Erythroblast (primary cell): ENCODE data around the gene CFAP20.

Source experiments
- GATA1 ChIP-seq: IDR thresholded peaks from 2 replicates; pipeline ENCODE4 v1.6.1; 2011; ENCODE audit warnings: low read depth, mild to moderate bottlenecking, control low read depth, low read length, moderate library complexity
- POLR2A ChIP-seq: IDR thresholded peaks from 2 replicates; pipeline ENCODE4 v1.6.1; 2011; ENCODE audit warnings: mild to moderate bottlenecking, low read length

DNA sequence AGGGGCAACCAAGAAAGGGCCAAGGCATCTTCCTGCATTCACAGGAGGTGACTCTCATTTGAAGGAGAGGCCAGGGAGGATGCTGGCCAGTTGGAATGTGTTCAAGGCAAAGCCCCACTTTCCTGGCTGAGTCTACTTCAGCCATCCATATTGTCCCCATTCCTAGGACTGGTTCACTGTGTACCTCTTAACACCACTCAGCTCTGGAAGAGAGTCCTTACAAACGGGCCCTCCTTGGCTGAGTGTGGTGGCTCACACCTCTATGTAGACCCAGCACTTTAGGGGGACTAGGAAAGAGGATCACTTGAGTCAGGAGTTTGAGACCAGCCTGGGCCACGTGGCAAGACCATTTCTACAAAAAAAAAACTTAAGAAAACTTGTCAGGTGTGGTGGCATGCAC is 28.1 kb upstream of the CFAP20 start:
- TF ChIP-seq POLR2A (no peak), GATA1 (no peak)
